Activated T-helper 1 cell treated with anti-CD3 and anti-CD28 coated beads, Interleukin-12 subunit alpha, Interleukin-12 subunit beta, Interleukin-2, Interleukin-4 antibody, amounts not matched to agents 30 ng/mL and 10 ng/mL and 1 ng/mL, durations not matched to agents 14 hours and 24 hours and 36 hours (primary cell): ENCODE measurements around the gene KANSL1. TPM values are rescaled to one million over a fixed set of nuclear protein-coding genes. Genes with fewer than 3 reads are reported as not detected.
"Not testable (repeated sequence)": the region's sequence is repeated elsewhere in the genome, so short reads cannot be mapped to it uniquely, and the experiment has no call there.

ENCODE experiments used
- DNase-seq: peaks from one replicate; pipeline ENCODE4 v3.0.0; 2021; ENCODE audit warnings: low spot score
- H3K27ac Mint-ChIP-seq: one replicate; pipeline ENCODE4 v1.8.0; 2021; ENCODE audit warnings: mild to moderate bottlenecking, mixed read lengths
- H3K27me3 Mint-ChIP-seq: one replicate; pipeline ENCODE4 v1.8.0; 2022; ENCODE audit warnings: mild to moderate bottlenecking, moderate library complexity, mixed read lengths; ENCODE audit not compliant: insufficient read depth
- H3K36me3 Mint-ChIP-seq: one replicate; pipeline ENCODE4 v1.8.0; 2021; ENCODE audit warnings: low read depth, mixed read lengths
- H3K4me1 Mint-ChIP-seq: one replicate; pipeline ENCODE4 v1.8.0; 2021; ENCODE audit warnings: low read depth, mixed read lengths
- H3K4me3 Mint-ChIP-seq: one replicate; pipeline ENCODE4 v1.8.0; 2021; ENCODE audit warnings: mild to moderate bottlenecking, moderate library complexity, mixed read lengths
- H3K9me3 Mint-ChIP-seq: one replicate; pipeline ENCODE4 v1.8.0; 2021; ENCODE audit warnings: mixed read lengths
- intact Hi-C: fragments of 100-400 bp; cut with micrococcal nuclease; formaldehyde crosslinking; loops from one replicate; pipeline ENCODE4 v1.15.1; 2024
- total RNA-seq: library from RNA; stranded (reverse); gene quantifications from 2 replicates; pipeline ENCODE4 v1.2.3, GENCODE V29; 2022

Gene KANSL1
- total RNA-seq, 1 donor from 2014 or later: 96.7 TPM

GRCh38 chr17:46108120-46108519 lies 85.1 kb downstream of the KANSL1 start:
- Mint-ChIP-seq H3K36me3 (peaks cover 7% of the 10 kb centered on the region), H3K27ac (no peak overlapping the region), H3K9me3 (no peaks in the 10 kb centered on the region), H3K4me1 (peaks cover 55% of the 10 kb centered on the region), H3K27me3 (no peaks in the 10 kb centered on the region), H3K4me3 (no peak overlapping the region)
- DNase-seq: no peak
- intact Hi-C loops: loop anchor here (10.0 kb wide), 1 partner anchor 523 kb away; no protein-coding TSS in a partner anchor

- no peaks in the 10 kb centered on the region for H3K27me3 Mint-ChIP-seq
- peaks cover 66% of the 10 kb centered on the region for H3K4me1 Mint-ChIP-seq
- intact Hi-C loops: loop anchor here (10.0 kb wide), 1 partner anchor 522 kb away; no protein-coding TSS in a partner anchor
- no peak for DNase-seq
- H3K27ac Mint-ChIP-seq: peak overlapping the region; percentile 19
- peaks cover 7% of the 10 kb centered on the region for H3K36me3 Mint-ChIP-seq
- H3K4me3 Mint-ChIP-seq: no peak overlapping the region
- H3K9me3 Mint-ChIP-seq: no peaks in the 10 kb centered on the region
Observed at GRCh38 chr17:46106966-46107644, 86.1 kb downstream of the KANSL1 start.

- not testable (repeated sequence) for DNase-seq, H3K9me3 Mint-ChIP-seq, H3K36me3 Mint-ChIP-seq, H3K27me3 Mint-ChIP-seq, H3K4me3 Mint-ChIP-seq
- intact Hi-C loops: loop anchor here (5.0 to 10.0 kb wide), 2 partner anchors 84 to 518 kb away; no protein-coding TSS in a partner anchor
- H3K4me1 Mint-ChIP-seq: peaks cover 57% of the 10 kb centered on the region
- H3K27ac Mint-ChIP-seq: peak overlapping the region; percentile 53
Observed at GRCh38 chr17:46102806-46103205, 90.4 kb downstream of the KANSL1 start.

- not testable (repeated sequence) for H3K9me3 Mint-ChIP-seq, H3K4me3 Mint-ChIP-seq, H3K36me3 Mint-ChIP-seq, H3K27ac Mint-ChIP-seq, DNase-seq, H3K27me3 Mint-ChIP-seq
- peaks cover 57% of the 10 kb centered on the region for H3K4me1 Mint-ChIP-seq
- intact Hi-C loops: loop anchor here (2.0 to 10.0 kb wide), 3 partner anchors 55 to 517 kb away; no protein-coding TSS in a partner anchor
Observed at GRCh38 chr17:46101785-46102617, 91.2 kb downstream of the KANSL1 start.

GRCh38 chr17:46100590-46100989 lies 92.6 kb downstream of the KANSL1 start:
- no peak for DNase-seq
- Mint-ChIP-seq H3K4me3 (no peak overlapping the region), H3K4me1 (peaks cover 54% of the 10 kb centered on the region), H3K27ac (peak overlapping the region; percentile 77), H3K27me3 (no peaks in the 10 kb centered on the region), H3K9me3 (no peaks in the 10 kb centered on the region), H3K36me3 (peaks cover 3% of the 10 kb centered on the region)
- intact Hi-C loops: loop anchor here (2.0 to 10.0 kb wide), 3 partner anchors 56 to 516 kb away; no protein-coding TSS in a partner anchor

- intact Hi-C loops: loop anchor here (2.0 to 10.0 kb wide), 3 partner anchors 57 to 515 kb away; no protein-coding TSS in a partner anchor
- Mint-ChIP-seq H3K36me3 (peaks cover 3% of the 10 kb centered on the region), H3K9me3 (no peaks in the 10 kb centered on the region), H3K4me1 (peaks cover 60% of the 10 kb centered on the region), H3K4me3 (no peak overlapping the region), H3K27me3 (no peaks in the 10 kb centered on the region), H3K27ac (no peak overlapping the region)
- no peak for DNase-seq
Observed at GRCh38 chr17:46099865-46100264, 93.4 kb downstream of the KANSL1 start.

- Mint-ChIP-seq H3K27ac (no peak overlapping the region), H3K27me3 (no peaks in the 10 kb centered on the region), H3K4me1 (peaks cover 44% of the 10 kb centered on the region), H3K4me3 (no peak overlapping the region), H3K36me3 (peaks cover 13% of the 10 kb centered on the region), H3K9me3 (no peaks in the 10 kb centered on the region)
- intact Hi-C loops: no loop called here
- no peak for DNase-seq
Observed at GRCh38 chr17:46097497-46097896, 95.7 kb downstream of the KANSL1 start.

- Mint-ChIP-seq H3K4me1 (peaks cover 47% of the 10 kb centered on the region), H3K4me3 (no peak overlapping the region), H3K36me3 (peaks cover 26% of the 10 kb centered on the region), H3K9me3 (no peaks in the 10 kb centered on the region), H3K27me3 (no peaks in the 10 kb centered on the region), H3K27ac (no peak overlapping the region)
- DNase-seq: no peak
- intact Hi-C loops: no loop called here
Observed at GRCh38 chr17:46092991-46093390, 100.2 kb downstream of the KANSL1 start.

GRCh38 chr17:46090871-46091270 lies 102.4 kb downstream of the KANSL1 start:
- H3K4me1 Mint-ChIP-seq: peaks cover 39% of the 10 kb centered on the region
- H3K27me3 Mint-ChIP-seq: no peaks in the 10 kb centered on the region
- intact Hi-C loops: no loop called here
- no peak overlapping the region for H3K4me3 Mint-ChIP-seq
- H3K27ac Mint-ChIP-seq: no peak overlapping the region
- peaks cover 28% of the 10 kb centered on the region for H3K36me3 Mint-ChIP-seq
- no peak for DNase-seq
- no peaks in the 10 kb centered on the region for H3K9me3 Mint-ChIP-seq

- Mint-ChIP-seq H3K27ac (peak overlapping the region; percentile 82), H3K9me3 (no peaks in the 10 kb centered on the region), H3K27me3 (no peaks in the 10 kb centered on the region), H3K4me3 (no peak overlapping the region), H3K36me3 (peaks cover 27% of the 10 kb centered on the region), H3K4me1 (peaks cover 39% of the 10 kb centered on the region)
- no peak for DNase-seq
- intact Hi-C loops: loop anchor here (2.0 to 5.0 kb wide), 3 partner anchors 33 to 101 kb away; no protein-coding TSS in a partner anchor
Observed at GRCh38 chr17:46089389-46089965, 103.8 kb downstream of the KANSL1 start.

- peaks cover 40% of the 10 kb centered on the region for H3K4me1 Mint-ChIP-seq
- DNase-seq: no peak
- no peak overlapping the region for H3K4me3 Mint-ChIP-seq
- intact Hi-C loops: loop anchor here (2.0 to 5.0 kb wide), 3 partner anchors 34 to 102 kb away; no protein-coding TSS in a partner anchor
- H3K27me3 Mint-ChIP-seq: no peaks in the 10 kb centered on the region
- peaks cover 21% of the 10 kb centered on the region for H3K36me3 Mint-ChIP-seq
- H3K9me3 Mint-ChIP-seq: no peaks in the 10 kb centered on the region
- H3K27ac Mint-ChIP-seq: peak overlapping the region; percentile 82
Observed at GRCh38 chr17:46088595-46088994, 104.6 kb downstream of the KANSL1 start.

- not testable (repeated sequence) for H3K27ac Mint-ChIP-seq, DNase-seq, H3K9me3 Mint-ChIP-seq, H3K4me3 Mint-ChIP-seq, H3K27me3 Mint-ChIP-seq
- H3K36me3 Mint-ChIP-seq: peaks cover 20% of the 10 kb centered on the region
- intact Hi-C loops: loop anchor here (2.0 to 5.0 kb wide), 3 partner anchors 34 to 103 kb away; no protein-coding TSS in a partner anchor
- peaks cover 45% of the 10 kb centered on the region for H3K4me1 Mint-ChIP-seq
Observed at GRCh38 chr17:46087871-46088270, 105.4 kb downstream of the KANSL1 start.
